HG03175 (cell line): Measurements from ENCODE around the gene ARMC9.
"Not testable (repeated sequence)": the region's sequence is repeated elsewhere in the genome, so short reads cannot be mapped to it uniquely, and the experiment has no call there.

Experiments
- ATAC-seq: cut with Tn5 transposase; IDR thresholded peaks from one replicate; pipeline ENCODE4 v1.9.1; 2021; ENCODE audit warnings: mild to moderate bottlenecking, moderate library complexity; ENCODE audit not compliant: unreplicated experiment

ARMC9 gene

DNA sequence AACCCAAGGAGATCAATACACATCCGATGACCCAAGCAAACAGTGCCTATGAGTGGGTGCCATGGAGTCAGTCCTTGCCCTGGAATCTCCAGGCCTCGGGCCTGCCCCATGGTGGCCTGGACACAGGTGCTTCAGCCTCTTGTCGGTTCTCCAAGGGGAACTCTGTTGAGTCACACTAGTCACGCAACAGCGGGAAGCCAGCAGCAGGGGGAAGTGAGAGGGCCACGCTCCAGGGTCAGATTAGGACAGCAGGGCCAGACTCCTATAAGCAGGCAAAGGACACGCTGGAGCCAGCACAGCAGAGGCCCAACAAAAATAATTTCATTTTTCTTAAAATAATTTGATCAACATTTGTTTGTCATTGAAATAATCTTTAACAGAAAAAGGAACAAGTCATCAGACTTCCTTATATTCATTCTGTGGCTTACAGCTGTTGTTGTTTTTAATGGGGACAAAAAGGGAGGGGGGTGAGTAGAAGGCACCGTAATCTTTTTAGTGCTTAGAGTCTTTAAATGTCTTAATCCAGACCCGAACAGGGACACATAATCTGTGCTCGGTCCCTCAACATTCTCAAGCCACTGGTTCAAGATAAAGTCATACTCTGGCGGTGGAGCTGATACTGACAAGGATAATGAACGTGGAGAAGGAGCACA, 16.4 kb upstream of the ARMC9 start:
- peak; percentile 46 for ATAC-seq

DNA sequence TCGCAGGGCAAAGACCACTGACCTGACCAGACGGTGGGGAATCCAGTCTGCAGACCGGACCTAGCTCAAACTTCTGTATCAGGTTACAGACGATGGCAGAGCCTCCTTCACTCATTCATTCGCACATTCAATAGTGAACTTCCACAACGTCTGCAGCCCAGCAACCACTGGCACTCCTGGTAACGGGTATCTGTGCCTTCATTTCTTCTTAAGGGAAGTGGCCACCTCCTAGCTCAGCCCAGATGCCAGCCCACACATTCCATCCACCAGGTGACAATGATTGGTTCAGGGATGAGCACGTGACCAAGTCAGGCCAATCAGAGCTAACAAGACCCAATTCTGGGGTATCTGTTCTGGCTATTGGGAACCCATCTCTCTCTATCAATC, 15.9 kb upstream of the ARMC9 start:
- ATAC-seq: peak; percentile 49

DNA sequence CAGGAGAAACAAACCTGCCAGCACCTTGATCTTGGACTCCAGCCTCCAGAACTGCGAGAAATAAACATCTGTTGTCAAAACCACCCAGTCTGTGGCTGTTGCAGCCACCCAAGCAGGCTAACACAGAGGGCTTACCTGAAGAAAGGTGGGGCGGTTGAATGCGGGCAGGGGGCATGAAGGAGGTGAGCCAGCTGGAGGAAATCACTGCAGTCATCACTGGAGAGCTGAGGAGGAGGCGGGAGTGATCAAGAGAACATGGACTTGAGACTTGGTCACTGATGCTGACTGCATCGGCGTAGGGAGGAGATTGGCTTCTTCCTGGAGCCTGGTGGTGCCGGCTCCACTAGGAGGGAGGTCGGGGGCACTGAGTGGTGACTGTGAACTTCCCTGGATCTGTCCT, 14.6 kb upstream of the ARMC9 start:
- no peak for ATAC-seq

DNA sequence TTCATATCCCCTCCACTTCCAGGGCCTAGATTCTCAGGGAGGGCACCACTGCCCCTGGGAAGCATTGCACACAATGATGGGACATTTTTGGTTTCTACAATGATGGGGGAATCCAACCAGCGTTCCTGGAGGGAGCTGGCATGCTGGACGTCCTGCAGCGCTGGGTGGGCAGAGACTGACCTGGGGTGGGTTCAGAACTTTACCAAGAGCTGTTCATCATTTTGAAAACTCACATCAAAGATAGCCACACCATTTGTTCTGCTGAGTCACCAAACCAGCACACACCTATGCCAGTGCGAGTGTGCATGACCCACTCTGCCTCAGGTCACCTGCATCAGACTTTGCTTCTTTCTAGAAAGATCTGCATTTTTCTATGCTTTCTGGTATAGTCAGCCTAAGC, 14.1 kb upstream of the ARMC9 start:
- ATAC-seq: no peak

DNA sequence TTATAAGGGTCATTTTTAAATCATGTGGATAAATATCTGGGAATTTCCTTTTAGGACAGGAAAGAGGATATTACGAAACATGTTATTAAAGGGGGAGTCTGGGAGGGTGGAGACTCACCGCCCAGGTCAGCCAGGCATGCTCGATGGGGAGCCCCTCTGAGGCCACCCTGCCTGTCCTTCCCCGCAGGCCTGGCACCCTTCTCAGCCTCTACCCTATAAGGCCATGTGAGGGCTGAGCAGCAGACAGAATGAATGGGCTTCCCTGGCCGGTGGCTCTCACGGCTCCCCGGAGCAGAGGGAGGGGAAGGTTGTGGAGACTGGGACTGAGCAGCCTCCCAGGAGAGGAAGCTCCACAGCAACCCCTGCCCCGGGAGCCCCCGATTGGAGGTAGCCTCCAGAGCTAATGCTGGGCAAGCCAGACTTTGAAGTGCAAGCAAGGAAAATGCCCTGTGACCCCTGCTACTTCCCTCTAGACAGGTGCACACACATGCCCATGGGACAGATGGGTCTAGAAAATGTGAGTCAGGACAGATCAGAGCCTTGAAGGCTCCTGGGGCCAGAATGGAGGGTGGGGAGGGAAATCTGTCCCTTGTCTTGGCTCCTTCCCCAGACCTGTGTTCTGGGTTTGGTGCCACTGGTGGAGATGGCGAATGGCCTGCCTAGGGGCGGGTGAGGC, 13.2 kb upstream of the ARMC9 start:
- no peak for ATAC-seq

DNA sequence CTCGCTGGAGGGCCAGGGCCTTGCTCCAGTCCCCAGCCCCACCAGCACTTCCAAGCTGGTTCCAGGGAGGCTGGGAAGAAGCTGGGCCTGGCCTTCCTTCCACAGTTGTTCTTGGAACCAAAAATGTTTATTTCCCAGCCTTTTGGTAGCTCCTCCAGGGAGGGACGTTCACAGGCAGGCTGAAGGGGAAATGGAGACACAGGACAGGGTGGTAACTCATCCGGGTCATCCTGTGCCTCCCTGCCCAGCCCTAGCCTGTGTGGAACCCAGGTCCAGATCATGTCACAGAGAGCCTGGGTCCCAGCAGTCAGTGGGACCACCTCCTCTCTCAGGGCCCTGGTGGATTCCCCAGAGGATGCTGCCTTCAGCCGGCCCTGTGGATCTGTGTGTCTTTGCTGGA, 12.5 kb upstream of the ARMC9 start:
- ATAC-seq: no peak

DNA sequence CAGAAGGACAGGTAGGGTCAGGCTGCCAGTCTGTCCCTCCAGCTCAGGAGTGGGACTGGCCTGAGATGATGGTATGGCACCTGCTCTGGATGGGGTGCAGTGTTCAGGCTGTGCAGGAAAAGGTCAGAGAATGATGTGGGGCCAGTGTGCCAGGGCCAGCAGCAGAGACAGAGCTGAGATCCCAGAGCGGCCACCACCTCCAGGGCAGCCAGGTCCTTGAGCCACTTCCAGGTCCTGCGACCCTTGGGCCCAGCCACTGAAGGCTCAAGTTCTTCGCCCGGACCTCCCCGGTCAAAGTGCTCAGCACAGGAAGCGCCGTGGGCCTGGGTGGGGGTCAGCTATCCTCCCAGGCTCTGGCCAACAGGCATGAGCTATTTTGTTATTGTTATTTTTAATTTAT, 12.1 kb upstream of the ARMC9 start:
- no peak for ATAC-seq

DNA sequence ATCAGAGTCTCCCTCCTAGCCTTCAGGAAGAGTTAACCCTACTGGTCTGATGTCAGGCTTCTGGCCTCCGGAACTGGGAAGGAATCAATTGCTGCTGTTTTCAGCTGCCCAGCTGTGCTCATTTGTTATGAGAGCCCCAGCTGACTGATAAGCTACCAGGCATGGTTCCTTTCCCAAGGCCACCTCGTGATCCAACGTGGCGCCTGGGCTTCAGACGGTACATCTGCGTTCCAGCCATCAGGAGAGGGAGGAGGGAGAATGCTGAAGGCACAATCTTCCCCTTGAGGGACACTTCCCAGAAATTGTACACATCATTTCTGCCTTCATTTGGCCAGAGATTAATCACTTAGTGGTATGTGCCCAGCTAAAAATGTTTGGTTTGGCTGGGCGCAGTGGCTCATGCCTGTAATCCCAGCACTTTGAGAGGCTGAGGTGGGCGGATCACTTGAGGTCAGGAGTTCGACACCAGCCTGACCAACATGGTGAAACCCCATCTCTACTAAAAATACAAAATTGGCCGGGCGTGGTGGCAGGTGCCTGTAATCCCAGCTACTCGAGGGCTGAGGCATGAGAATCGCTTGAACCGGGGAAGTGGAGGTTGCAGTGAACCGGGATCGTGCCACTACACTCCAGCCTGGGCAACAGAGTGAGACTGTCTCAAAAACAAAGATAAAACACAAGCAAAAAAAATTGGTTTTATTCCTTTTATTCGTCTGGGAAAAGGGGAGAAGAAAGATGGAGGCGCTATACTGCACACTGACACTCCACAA, 10.5 kb upstream of the ARMC9 start:
- no peak for ATAC-seq

DNA sequence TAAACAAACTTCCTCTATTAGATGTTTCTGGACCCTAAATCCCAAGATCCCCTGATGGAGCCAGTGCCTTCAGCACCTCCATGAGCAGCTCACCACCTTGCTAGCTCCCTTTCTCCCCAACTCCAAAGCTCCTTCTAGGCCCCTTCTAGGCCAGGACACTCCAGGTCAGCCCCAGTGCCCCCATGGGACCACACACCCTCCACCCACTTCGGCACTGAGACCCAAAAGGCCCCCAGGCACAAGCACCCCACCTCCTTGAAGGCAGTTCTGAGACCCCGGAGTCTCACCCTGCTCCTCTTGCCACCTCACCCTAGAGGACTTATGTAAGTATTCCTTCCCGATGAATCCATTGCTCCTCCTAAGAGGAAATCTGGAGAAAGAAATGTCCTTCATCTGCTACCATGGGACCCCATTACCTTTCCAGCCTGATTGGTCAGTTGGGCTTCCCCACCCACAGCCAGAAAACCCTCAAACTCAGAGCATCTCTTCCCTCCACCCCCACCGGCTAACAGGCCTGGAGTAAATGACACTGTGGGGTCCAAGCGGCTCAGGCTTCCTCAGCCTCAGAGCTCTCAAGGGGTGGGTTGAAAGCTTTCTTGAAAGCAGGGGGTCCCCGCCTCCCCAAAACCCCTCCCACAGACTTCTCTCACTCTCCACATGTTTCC, 9.8 kb upstream of the ARMC9 start:
- no peak for ATAC-seq

DNA sequence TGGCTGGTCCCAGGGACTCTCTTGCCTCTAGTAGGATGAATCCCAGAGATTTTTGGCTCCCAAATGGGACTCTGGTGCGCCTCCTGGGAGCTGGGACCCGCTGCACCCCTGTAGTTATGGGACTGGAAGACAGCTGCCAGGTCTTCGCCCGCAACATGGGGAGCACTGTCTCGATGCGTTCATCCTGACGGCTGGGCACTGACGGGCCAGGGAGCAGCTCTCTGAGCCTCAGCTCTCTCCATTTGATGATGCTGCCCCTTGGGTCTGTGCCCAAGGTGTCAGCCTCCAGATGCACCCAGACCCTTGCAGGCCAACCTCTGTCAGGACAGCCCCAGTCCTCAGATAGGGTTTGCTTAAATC, 9.3 kb upstream of the ARMC9 start:
- ATAC-seq: no peak

DNA sequence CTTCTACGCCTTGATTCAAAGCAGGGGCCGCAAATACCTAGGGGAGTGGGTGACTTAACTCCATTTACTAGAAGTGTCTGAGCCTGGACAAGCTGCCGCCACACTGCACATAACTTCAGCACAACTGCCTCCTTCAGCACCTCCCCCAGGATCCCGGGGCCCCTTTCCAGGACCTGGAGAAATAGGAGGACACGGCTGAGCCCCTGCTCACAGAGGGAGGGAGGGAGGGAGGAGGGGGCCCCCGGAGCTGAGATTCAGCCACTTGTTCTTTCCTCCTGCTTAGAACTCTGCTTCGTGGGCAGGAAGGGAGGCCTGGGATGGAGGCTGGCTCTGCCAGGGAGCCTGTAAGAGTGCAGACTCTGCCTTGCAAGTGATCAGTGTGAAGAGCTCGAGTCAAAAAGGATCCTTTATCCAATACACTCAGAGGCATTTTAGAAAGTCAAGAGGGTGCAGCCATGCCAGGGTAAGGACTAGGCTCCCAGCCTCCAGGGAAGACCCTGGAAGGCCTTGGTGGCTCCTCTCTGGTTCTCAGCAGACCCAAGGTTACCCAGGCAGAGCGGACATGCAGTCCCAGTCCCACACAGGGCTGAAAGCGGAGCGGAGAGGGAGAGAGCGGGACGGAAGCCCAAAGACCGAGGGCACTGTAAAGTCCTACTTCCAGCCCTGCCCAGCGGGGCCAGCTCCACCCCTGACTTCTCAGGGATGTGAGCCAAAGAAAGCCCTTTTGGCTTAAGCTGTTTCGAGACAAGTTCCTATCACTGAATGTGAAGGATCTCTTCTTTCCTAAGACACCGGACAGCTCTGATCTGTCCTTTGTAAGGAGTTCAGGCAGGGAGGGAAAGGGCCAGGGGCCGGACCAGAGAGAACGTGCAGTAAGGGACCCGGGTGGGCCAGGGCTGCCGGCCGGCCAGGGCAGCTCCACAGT, 8.6 kb upstream of the ARMC9 start:
- no peak for ATAC-seq

DNA sequence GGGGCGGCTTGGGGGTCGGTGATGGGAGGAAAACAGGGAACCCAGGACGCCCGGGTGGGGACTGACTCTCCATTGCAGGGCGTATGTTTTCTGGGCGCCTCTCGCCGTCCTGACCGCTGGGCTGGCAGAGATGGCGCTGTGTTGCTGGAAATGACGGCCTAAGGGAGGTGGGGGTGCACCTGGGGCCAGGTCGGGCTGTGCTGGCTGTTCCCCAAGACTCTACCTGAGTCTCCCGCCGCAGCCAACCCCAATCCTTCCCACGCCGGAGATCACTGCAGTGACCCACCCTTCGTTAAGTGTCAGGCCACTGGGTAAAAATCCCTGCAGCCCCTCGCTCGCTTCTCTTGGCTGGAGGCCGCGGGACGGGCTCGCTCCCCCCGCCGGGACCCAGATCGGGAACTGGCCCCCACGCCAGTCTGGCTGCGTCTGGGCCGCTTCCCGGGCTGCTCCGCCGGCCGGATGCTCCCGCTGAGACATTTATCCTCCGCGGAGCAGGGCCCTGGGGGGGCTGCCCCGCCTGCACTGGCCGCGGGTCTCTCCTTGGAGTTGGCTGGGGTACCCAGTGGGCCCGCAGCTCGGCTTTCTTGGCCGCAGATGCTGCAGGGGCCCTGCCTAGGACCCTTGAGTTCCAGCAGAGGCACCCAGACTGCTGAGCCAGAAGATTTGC, 7.8 kb upstream of the ARMC9 start:
- no peak for ATAC-seq

DNA sequence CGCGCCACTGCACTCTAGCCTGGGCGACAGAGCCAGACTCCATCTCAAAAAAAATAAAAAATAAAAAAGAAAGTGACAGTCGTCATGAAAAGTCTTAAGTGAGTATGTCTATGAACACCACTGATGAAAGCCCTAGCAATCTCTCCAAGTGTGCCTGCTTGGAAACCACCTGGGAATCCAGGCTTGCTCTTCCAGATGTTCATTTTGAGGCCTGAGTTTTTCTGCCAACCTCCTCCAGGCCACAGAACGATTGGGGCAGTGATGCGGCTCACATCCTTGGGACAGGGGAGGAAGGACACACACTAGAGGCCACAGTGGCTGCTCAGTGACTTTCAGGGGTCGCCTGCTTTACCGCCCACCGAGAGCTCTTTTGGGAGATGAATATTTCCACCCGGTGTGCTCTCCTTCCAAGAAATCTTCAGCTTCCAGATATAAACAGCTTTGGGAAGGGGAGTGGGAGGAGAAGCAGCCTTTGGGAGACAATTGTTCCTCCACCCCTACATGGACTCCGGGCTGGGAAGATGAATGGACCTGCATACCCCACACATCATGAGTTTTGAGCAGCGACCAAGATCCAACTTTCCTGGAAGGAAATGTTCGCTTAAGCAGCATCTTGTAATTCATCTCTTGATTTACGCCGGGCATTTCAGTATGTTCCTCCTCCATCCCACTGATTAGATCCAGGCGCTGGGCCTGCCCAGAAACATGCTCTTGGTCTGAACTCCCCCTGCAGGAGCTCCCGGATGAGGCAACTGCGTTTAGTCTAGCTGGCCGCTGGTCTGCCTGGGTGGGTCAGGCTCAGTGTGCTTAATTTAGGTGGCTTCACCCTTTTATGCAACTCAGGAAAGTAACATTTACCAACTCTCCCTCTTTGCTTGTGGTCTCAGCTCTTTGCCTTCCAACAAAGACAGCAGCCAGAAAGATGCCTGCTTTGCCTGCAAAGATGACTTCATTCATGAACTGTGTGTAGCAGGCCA, 6.2 kb upstream of the ARMC9 start:
- no peak for ATAC-seq

DNA sequence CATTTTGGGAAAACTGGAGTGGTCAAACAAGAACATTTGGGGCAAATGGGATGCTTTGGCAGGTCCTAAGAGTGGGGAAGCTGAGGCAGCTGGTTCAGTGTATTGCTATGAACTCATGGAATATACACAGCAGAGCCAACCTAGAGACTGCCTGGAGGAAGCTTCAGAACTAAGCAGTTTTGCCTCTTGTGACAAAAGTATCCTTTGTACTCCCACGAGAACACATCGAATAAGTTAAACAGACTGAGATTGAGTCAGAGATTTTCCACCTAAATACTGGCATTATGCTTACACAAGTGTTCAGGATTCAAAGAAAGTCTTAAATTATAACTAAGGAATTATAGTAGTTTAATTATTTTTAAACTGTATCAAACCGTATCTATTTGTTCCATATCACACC, 5.2 kb upstream of the ARMC9 start:
- ATAC-seq: no peak

DNA sequence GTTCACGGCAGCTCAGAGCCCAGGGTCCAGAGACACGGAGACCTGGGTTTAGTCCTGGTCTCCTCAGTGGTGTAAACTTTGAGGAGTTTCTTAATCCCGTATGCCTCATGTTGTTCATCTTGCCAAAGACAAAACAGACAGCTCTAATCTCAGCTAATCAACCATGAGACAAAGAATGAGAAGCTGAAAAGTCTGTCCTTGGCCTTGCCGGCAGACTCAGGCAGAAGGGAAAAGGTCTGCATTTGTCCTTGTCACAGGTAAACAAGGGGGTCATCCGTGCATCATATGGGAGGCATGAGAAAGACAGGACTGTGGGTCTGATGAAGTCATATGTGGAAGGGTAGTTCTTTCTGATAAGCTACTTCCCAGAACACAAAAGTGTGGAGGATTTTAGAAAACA, 1.8 kb upstream of the ARMC9 start:
- ATAC-seq: no peak

DNA sequence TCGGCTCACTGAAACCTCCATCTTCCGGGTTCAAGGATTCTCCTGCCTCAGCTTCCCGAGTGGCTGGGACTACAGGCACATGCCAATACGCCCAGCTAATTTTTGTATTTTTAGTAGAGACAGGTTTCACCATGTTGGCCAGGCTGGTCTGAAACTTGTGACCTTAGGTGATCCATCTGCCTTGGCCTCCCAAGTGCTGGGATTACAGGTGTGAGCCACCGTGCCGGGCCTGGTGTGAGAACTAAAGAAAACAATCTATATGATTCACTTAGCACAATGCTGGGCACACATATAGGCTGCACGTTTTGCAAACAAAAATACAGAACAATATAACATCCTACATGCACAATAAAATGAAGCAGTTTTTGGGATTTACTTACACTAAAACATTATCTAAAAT, 1.2 kb upstream of the ARMC9 start:
- not testable (repeated sequence) for ATAC-seq

DNA sequence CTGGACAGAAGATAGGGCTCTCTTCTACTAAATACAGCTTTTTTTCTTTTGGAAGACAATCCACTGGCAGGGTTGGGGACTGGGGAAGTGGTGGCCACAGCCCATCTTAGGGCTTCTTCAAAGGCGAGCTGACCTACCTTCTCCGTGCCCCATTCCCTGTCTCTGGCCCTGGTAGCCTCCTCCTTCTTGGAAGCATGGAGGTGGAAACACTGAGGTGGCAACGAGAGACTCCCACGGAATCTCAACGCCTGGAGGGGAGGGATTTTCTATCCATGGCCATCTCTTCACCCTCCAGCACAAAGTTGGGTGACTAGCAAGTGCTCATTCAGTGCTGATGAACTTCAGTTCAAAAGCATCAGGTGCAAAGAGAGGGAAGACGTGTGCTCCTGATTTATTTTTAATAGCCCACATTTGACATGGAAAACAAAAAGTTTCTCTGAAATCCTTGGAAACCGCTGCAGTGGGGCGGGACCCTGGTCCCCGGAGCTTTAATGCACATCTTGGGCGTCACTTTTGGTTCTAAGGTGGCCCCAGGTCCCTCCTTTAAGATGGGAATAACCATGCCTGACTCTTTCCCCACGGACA, 633 bp upstream of the ARMC9 start:
- ATAC-seq: no peak

DNA sequence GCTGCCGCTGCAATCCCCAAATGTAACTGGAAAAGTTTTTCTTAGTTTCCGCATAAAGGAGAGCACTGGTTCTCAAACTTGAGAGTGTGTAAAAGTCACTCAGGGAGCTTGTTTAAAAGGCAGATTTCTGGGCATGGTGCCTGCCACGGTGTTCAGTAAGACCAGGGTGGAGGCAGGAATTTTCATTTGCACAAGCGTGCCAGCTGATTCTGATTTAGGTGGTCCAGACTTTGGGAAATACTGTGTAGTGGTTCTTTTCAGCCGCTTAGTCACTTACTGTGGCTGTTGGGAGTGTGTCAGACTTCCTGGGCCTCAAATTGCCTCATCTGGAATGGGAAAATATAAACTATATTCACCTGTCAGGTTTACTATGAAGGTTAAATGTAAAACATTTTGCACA, 788 bp downstream of the ARMC9 start:
- no peak for ATAC-seq
